ENCODE measurements around the gene THADA.

The THADA gene

GRCh38 chr2:43486603-43487002 is 109.2 kb downstream of the THADA start:
- no peak for DNase-seq (ENCODE audit: low read depth)
- no peak overlapping the region for H3K4me3 ChIP-seq (ENCODE audit: low read depth, low read length)
- TF ChIP-seq CTCF (conservative IDR thresholded peaks at IDR 0.05; ENCODE audit: low read depth, low read length) = no peak

DNA sequence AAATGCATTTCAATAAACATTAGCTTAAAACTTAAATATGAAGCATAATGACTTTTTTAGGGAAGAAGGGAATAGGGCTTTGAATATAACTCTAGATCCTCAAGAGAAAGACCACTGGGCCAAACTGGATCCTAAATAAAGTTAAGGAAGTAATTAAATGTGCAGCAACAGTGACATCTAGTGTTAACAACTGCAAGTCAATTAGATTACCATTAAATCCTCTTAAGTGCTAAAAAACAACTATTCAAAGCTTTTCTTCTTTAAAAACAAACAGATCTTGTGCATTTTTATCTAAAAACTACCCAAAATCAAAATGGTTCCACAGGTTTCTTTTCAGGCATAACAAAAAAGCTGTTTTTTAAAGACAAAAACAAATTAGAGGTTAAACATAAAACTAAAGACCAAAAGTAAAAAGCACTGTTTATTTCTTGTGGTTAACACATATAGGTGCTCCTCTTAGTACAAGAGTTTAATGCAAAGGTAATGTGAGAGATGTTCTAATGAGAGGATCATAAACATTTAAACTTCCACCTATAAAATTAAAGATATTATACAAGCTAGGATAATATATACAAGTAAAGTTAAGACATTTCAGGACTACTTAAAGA is 111.4 kb downstream of the THADA start:
- DNase-seq (ENCODE audit: low read depth) = peak; percentile 92
- TF ChIP-seq CTCF (conservative IDR thresholded peaks at IDR 0.05; ENCODE audit: low read depth, low read length) = peak; percentile 62
- no peak overlapping the region for H3K4me3 ChIP-seq (ENCODE audit: low read depth, low read length)

DNA sequence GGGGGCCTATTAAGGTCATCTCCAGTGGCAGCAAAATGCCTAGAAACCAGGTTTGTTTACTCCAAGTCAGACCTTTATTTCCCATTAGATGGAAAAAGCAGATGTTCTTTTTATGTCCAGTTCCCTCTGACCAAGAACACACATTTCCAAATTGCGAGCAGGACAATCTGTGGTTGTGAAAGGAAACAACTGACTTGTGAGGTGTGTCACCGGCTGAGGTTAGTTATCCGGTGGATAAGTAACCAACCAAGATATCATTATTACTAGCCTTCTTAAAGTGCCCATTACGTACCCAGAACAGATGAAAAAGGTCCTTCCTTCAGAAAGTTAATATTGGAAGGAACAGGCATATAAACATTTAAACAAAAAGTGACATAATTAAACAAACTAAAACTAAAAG is 112.9 kb downstream of the THADA start:
- H3K4me3 ChIP-seq (ENCODE audit: low read depth, low read length) = no peak overlapping the region
- DNase-seq (ENCODE audit: low read depth) = peak; percentile 74
- TF ChIP-seq CTCF (conservative IDR thresholded peaks at IDR 0.05; ENCODE audit: low read depth, low read length) = no peak

- DNase-seq (ENCODE audit: low read depth) = no peak
- no peak for TF ChIP-seq CTCF (conservative IDR thresholded peaks at IDR 0.05; ENCODE audit: low read depth, low read length)
- no peak overlapping the region for H3K4me3 ChIP-seq (ENCODE audit: low read depth, low read length)
Observed at GRCh38 chr2:43481927-43482542, 113.8 kb downstream of the THADA start.

GRCh38 chr2:43480874-43481273 is 115.0 kb downstream of the THADA start:
- no peak for DNase-seq (ENCODE audit: low read depth)
- H3K4me3 ChIP-seq (ENCODE audit: low read depth, low read length) = no peak overlapping the region
- TF ChIP-seq CTCF (conservative IDR thresholded peaks at IDR 0.05; ENCODE audit: low read depth, low read length) = no peak

DNA sequence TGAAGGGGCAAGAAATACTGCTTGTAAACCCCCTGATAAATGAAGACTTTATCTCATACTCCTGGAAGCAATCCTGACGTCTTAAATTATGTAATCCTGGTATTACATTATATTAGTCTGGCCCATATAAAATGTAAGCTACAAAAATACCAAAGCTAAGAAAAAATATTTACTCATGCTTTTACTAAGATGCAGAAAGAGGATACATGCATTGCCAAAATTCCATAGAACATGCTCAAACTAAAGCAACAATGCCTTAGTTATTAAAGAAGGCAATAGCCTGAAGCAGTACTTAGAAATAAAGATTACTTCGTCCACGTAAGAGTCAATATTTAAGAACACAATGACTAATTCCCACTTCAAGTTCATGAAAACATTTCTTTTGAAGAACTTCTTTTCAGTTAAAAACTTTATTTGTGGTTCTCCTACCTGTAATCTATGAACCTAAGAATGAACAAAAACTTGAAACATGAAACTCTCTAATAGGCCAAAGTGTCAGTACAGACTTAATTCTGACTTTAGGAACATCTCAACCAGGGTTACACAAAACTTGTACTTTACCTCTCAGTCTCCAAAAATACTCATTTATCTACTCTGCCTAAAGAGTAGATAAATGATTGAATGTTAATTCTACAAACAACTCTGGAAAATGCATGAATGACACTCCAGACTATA is 117.3 kb downstream of the THADA start:
- H3K4me3 ChIP-seq (ENCODE audit: low read depth, low read length) = no peak overlapping the region
- no peak for TF ChIP-seq CTCF (conservative IDR thresholded peaks at IDR 0.05; ENCODE audit: low read depth, low read length)
- no peak for DNase-seq (ENCODE audit: low read depth)
